Fibroblast of lung (primary cell): Measurements from ENCODE around the gene EMILIN3. TPM values are rescaled to one million over a fixed set of nuclear protein-coding genes. Genes with fewer than 3 reads are reported as not detected.

Experiments
- DNase-seq, 2 donors: peaks; one replicate each; pipeline versions ENCODE4 v3.0.0 to v3.0.0-alpha.2; 2010; ENCODE audit warnings: low read depth in 2 of 2
- H2AFZ ChIP-seq: 2 replicates; pipeline ENCODE4 v1.5.1; 2012; ENCODE audit warnings: low read length, control low read depth, inconsistent platforms
- H3K27ac ChIP-seq: 2 replicates; pipeline ENCODE4 v1.5.1; 2011; ENCODE audit warnings: low read length, control low read depth; ENCODE audit not compliant: insufficient read depth
- H3K27me3 ChIP-seq: 2 replicates; pipeline ENCODE4 v1.5.1; 2011; ENCODE audit warnings: mild to moderate bottlenecking, low read length; ENCODE audit not compliant: control insufficient read depth, insufficient read depth
- H3K36me3 ChIP-seq: 2 replicates; pipeline ENCODE4 v1.5.1; 2011; ENCODE audit warnings: low read length; ENCODE audit not compliant: control insufficient read depth, insufficient read depth
- H3K4me1 ChIP-seq: 2 replicates; pipeline ENCODE4 v1.5.1; 2011; ENCODE audit warnings: low read length; ENCODE audit not compliant: control insufficient read depth, insufficient read depth; ENCODE audit errors: extremely low read depth
- H3K4me2 ChIP-seq: 2 replicates; pipeline ENCODE4 v1.5.1; 2011; ENCODE audit warnings: low read length, control low read depth; ENCODE audit not compliant: insufficient read depth; ENCODE audit errors: extremely low read depth
- H3K4me3 ChIP-seq, 4 experiments: fragments of 200-600 bp in 1 of 4; sonication (generic) in 1 of 4; replicated peaks in 1 of 4; 2 replicates each; pipeline ENCODE4 v1.5.1; 2011 to 2016; ENCODE audit warnings: low read length in 4 of 4, low read depth in 3 of 4, mild to moderate bottlenecking in 3 of 4, control low read depth in 2 of 4, inconsistent platforms in 1 of 4, mixed read lengths in 1 of 4; ENCODE audit not compliant: insufficient read depth in 1 of 4; ENCODE audit errors: control extremely low read depth in 1 of 4
- H3K79me2 ChIP-seq: 2 replicates; pipeline ENCODE4 v1.5.1; 2012; ENCODE audit warnings: mild to moderate bottlenecking, low read length, inconsistent platforms; ENCODE audit not compliant: control insufficient read depth, insufficient read depth
- H3K9ac ChIP-seq: 2 replicates; pipeline ENCODE4 v1.5.1; 2011; ENCODE audit warnings: mild to moderate bottlenecking, low read length, control low read depth; ENCODE audit not compliant: insufficient read depth
- H3K9me3 ChIP-seq: 2 replicates; pipeline ENCODE4 v1.5.1; 2012; ENCODE audit warnings: low read depth, low read length; ENCODE audit not compliant: control insufficient read depth, insufficient read depth
- H4K20me1 ChIP-seq: 2 replicates; pipeline ENCODE4 v1.5.1; 2011; ENCODE audit warnings: low read length; ENCODE audit not compliant: control insufficient read depth, insufficient read depth; ENCODE audit errors: extremely low read depth
- EZH2 ChIP-seq: IDR thresholded peaks from 2 replicates; pipeline ENCODE4 v1.5.1; 2012; ENCODE audit warnings: low read length, control low read depth, mild to moderate bottlenecking; ENCODE audit errors: missing control alignments
- polyA plus RNA-seq, 2 donors: library from polyadenylated mRNA; depleted of rRNA in 1 of 2; stranded (reverse) in 1 of 2; unstranded in 1 of 2; fragments of >200 nt; gene quantifications; 2 replicates each; pipeline ENCODE4 v1.2.1, GENCODE V29; 2011 to 2012; ENCODE audit warnings: missing spikeins in 1 of 2
- total RNA-seq: library from RNA; depleted of rRNA; stranded (reverse); fragments of >200 nt; gene quantifications from 2 replicates; pipeline ENCODE4 v1.2.1, GENCODE V29; 2014
- TF ChIP-seq, protein P1 (sequence below), 2 donors: IDR thresholded peaks in 1 of 2; conservative IDR thresholded peaks in 1 of 2; 1 replicate in 1 of 2; 2 replicates in 1 of 2; pipeline ENCODE4 v1.5.1; 2011 to 2012; ENCODE audit warnings: low read length in 2 of 2, control low read depth in 1 of 2, inconsistent platforms in 1 of 2, low read depth in 1 of 2, mild to moderate bottlenecking in 1 of 2

The EMILIN3 gene
- total and polyA plus RNA-seq, 2 donors (not counting 1 experiment from before 2014, with no cell fraction given) = 0.05 to 0.17 TPM

GRCh38 chr20:41387444-41387851 lies 20.8 kb upstream of the EMILIN3 start:
- H3K9ac ChIP-seq = no peak overlapping the region
- H3K4me3 ChIP-seq = no peak overlapping the region
- DNase-seq = no peak
- H3K36me3 ChIP-seq = no peaks in the 10 kb centered on the region
- no peak for TF ChIP-seq EZH2
- TF ChIP-seq, protein P1, sequence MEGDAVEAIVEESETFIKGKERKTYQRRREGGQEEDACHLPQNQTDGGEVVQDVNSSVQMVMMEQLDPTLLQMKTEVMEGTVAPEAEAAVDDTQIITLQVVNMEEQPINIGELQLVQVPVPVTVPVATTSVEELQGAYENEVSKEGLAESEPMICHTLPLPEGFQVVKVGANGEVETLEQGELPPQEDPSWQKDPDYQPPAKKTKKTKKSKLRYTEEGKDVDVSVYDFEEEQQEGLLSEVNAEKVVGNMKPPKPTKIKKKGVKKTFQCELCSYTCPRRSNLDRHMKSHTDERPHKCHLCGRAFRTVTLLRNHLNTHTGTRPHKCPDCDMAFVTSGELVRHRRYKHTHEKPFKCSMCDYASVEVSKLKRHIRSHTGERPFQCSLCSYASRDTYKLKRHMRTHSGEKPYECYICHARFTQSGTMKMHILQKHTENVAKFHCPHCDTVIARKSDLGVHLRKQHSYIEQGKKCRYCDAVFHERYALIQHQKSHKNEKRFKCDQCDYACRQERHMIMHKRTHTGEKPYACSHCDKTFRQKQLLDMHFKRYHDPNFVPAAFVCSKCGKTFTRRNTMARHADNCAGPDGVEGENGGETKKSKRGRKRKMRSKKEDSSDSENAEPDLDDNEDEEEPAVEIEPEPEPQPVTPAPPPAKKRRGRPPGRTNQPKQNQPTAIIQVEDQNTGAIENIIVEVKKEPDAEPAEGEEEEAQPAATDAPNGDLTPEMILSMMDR (conservative IDR thresholded peaks at IDR 0.05 in 1 of 2, IDR thresholded peaks at IDR 0.05 in 1 of 2; ENCODE audit: low read depth in 1 of 2, low read length in 2 of 2) = peak in 1 of 2 donors; percentile 9
- peaks cover 6% of the 10 kb centered on the region for H3K27me3 ChIP-seq
- no peak overlapping the region for H3K4me2 ChIP-seq
- H4K20me1 ChIP-seq = no peaks in the 10 kb centered on the region
- no peak overlapping the region for H2AFZ ChIP-seq
- H3K27ac ChIP-seq = no peak overlapping the region
- no peaks in the 10 kb centered on the region for H3K9me3 ChIP-seq
- H3K4me1 ChIP-seq = no peaks in the 10 kb centered on the region
- H3K79me2 ChIP-seq = no peaks in the 10 kb centered on the region

DNA sequence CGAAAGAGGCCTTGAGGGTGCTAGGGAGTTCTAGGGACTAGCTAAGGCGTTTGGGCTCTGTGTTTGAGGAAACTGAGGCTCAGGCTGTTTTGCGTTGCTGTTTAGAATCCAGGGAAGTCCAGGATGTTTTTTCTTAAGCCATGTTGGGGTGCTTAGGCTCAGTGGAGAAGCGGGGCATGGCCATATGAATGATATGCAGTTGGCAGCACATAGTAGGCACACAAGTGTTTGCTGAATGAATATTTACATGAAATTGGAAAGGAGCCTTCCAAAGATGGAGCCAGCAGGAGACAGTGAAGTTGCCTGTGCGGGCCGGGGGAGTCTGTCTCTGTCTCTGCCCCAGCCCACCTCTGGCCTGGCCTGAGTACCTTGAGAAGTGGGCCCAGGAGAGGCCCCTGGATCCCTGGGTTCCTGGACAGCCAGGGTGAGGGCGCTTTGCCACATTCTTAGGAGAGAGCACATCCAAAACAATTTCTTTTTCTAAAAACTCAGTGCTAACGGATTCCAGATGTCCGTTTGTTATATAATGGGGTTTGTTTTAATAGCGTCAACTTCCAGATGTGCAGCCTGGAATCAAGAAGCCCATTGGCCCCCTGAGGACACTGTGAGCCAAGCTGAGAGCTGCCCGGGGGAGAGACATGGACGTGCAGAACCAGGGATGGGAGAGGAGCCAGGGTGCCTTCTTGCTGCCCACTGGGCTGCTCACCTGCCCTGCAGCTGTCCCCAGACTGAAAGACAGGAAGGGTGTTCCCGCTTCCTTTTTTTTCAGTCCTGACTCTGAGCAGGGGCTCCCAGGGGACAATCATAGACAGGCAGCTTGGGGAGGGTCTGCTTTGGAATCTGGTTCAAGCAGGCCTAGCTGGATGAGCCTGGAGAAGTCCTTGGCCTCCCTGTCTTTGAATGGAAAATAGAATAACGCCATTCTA lies 20.1 kb upstream of the EMILIN3 start:
- Histone ChIP-seq H3K9ac (no peak overlapping the region), H3K27ac (no peak overlapping the region), H3K4me2 (no peak overlapping the region), H2AFZ (no peak overlapping the region), H3K4me3 (no peak overlapping the region), H3K27me3 (peaks cover 6% of the 10 kb centered on the region), H3K79me2 (no peaks in the 10 kb centered on the region), H4K20me1 (no peaks in the 10 kb centered on the region), H3K36me3 (no peaks in the 10 kb centered on the region), H3K4me1 (no peaks in the 10 kb centered on the region), H3K9me3 (no peaks in the 10 kb centered on the region)
- peak in 1 of 2 donors; percentile 62 for DNase-seq
- TF ChIP-seq, protein P1 (conservative IDR thresholded peaks at IDR 0.05 in 1 of 2, IDR thresholded peaks at IDR 0.05 in 1 of 2; ENCODE audit: low read depth in 1 of 2, low read length in 2 of 2) = no peak
- no peak for TF ChIP-seq EZH2

GRCh38 chr20:41382791-41383305 lies 16.2 kb upstream of the EMILIN3 start:
- Histone ChIP-seq H3K4me1 (no peaks in the 10 kb centered on the region), H2AFZ (no peak overlapping the region), H3K4me2 (no peak overlapping the region), H3K27ac (no peak overlapping the region), H3K79me2 (no peaks in the 10 kb centered on the region), H3K9me3 (no peaks in the 10 kb centered on the region), H3K4me3 (no peak overlapping the region), H3K27me3 (peaks cover 10% of the 10 kb centered on the region), H3K36me3 (no peaks in the 10 kb centered on the region), H4K20me1 (no peaks in the 10 kb centered on the region), H3K9ac (no peak overlapping the region)
- DNase-seq = no peak
- TF ChIP-seq, protein P1 (conservative IDR thresholded peaks at IDR 0.05 in 1 of 2, IDR thresholded peaks at IDR 0.05 in 1 of 2; ENCODE audit: low read depth in 1 of 2, low read length in 2 of 2) = no peak
- TF ChIP-seq EZH2 = no peak
